Measurements from ENCODE around the gene TXNL1. TPM values are rescaled to one million over a fixed set of nuclear protein-coding genes. Genes with fewer than 3 reads are reported as not detected.

Gene TXNL1
- total RNA-seq, 5 donors from 2014 or later (not counting 1 experiment from before 2014, with no cell fraction given), result 33.6 to 40.2 (median 35.7) TPM

- ChIA-PET CTCF (no interaction called here), POLR2A (no interaction called here)
- H3K9me3 ChIP-seq, result no peaks in the 10 kb centered on the region
- ATAC-seq (replicated peaks in 1 of 4) (no peak), DNase-seq (no peak)
- no peaks in the 10 kb centered on the region for H3K36me3 ChIP-seq (ENCODE audit: control insufficient read depth in 2 of 2, extremely low read depth in 1 of 2, insufficient read depth in 1 of 2, low read length in 1 of 2)
- Mint-ChIP-seq H3K36me3 (no peaks in the 10 kb centered on the region), H3K27ac (no peak overlapping the region), H3K9me3 (no peaks in the 10 kb centered on the region), H3K27me3 (peaks cover 4 to 9% of the 10 kb centered on the region in 2 donors), H3K4me1 (no peaks in the 10 kb centered on the region), H3K4me3 (no peak overlapping the region)
- no peak overlapping the region for H3K4me3 ChIP-seq (ENCODE audit: control insufficient read depth in 1 of 2, extremely low read depth in 1 of 2, low read length in 1 of 2)
- H3K27ac ChIP-seq (ENCODE audit: low read length), result no peak overlapping the region
- no peaks in the 10 kb centered on the region for H3K4me1 ChIP-seq (ENCODE audit: control insufficient read depth in 1 of 2, extremely low read depth in 1 of 2, insufficient read depth in 2 of 2, low read length in 2 of 2)
- peaks cover 0 to under 1% of the 10 kb centered on the region in 2 experiments for H3K27me3 ChIP-seq (replicated peaks in 1 of 2; ENCODE audit: control insufficient read depth in 2 of 2, extremely low read depth in 1 of 2, insufficient read depth in 2 of 2, low read length in 1 of 2)
- WGBS (ENCODE audit: insufficient coverage), result no CpG with 5 or more reads among the region's 2 CpGs
Observed at GRCh38 chr18:56560992-56561391, 77.4 kb downstream of the TXNL1 start.

DNA sequence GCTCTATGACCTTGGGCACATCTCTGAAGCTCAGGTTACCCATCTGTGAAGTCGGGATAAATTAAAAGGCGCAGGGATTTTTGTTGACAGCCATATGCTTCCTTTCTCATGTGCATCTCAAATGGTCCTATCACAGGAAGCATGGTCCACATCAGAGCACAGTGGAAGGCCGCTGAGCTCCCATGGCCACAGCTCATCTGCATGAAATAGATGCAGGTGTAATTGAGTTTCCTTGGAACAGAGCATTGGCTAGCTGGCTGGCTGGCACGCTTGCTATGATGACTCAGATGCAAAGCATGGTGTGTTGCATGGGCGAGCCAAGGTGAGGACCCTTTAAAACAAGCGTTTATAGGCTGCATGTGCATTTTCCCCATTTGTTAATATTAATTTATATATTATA, 79.3 kb downstream of the TXNL1 start:
- H3K36me3 ChIP-seq (ENCODE audit: control insufficient read depth in 2 of 2, extremely low read depth in 1 of 2, insufficient read depth in 1 of 2, low read length in 1 of 2), result no peaks in the 10 kb centered on the region
- Mint-ChIP-seq H3K27me3 (peaks cover 10 to 11% of the 10 kb centered on the region in 2 donors), H3K9me3 (no peaks in the 10 kb centered on the region), H3K4me3 (no peak overlapping the region), H3K36me3 (no peaks in the 10 kb centered on the region), H3K4me1 (no peaks in the 10 kb centered on the region), H3K27ac (no peak overlapping the region)
- H3K27me3 ChIP-seq (replicated peaks in 1 of 2; ENCODE audit: control insufficient read depth in 2 of 2, extremely low read depth in 1 of 2, insufficient read depth in 2 of 2, low read length in 1 of 2), result peaks cover 0 to 7% of the 10 kb centered on the region in 2 experiments
- no peak overlapping the region for H3K4me3 ChIP-seq (ENCODE audit: control insufficient read depth in 1 of 2, extremely low read depth in 1 of 2, low read length in 1 of 2)
- DNase-seq (no peak), ATAC-seq (replicated peaks in 1 of 4) (no peak)
- POLR2A ChIA-PET, result no interaction called here
- no peaks in the 10 kb centered on the region for H3K9me3 ChIP-seq
- H3K27ac ChIP-seq (ENCODE audit: low read length), result no peak overlapping the region
- WGBS (ENCODE audit: insufficient coverage), result 78% methylated on average over 3 of the region's 6 CpGs
- no peaks in the 10 kb centered on the region for H3K4me1 ChIP-seq (ENCODE audit: control insufficient read depth in 1 of 2, extremely low read depth in 1 of 2, insufficient read depth in 2 of 2, low read length in 2 of 2)
- CTCF ChIA-PET, result no interaction called here

DNA sequence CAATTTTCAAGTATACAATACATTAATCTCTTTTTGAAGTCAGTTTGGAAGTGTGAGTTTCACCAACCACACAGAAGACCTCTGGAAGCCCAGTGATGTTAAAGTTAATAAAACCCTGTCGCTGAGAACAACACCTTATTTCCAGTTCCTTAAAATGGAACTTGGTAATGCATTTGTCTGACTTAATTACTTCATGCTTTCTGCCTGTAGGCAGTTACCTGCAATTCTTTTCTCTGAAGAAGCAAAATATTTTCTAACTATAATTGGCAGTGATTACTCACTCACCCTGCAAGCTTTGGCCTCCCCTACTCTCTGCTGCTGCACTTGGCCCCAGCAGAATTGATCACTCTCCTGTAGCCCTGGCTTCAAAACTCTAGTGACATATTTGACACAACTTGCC, 81.5 kb downstream of the TXNL1 start:
- Histone ChIP-seq H3K4me3 (ENCODE audit: control insufficient read depth in 1 of 2, extremely low read depth in 1 of 2, low read length in 1 of 2) (no peak overlapping the region), H3K27ac (ENCODE audit: low read length) (no peak overlapping the region), H3K9me3 (no peaks in the 10 kb centered on the region), H3K36me3 (ENCODE audit: control insufficient read depth in 2 of 2, extremely low read depth in 1 of 2, insufficient read depth in 1 of 2, low read length in 1 of 2) (no peaks in the 10 kb centered on the region), H3K27me3 (replicated peaks in 1 of 2; ENCODE audit: control insufficient read depth in 2 of 2, extremely low read depth in 1 of 2, insufficient read depth in 2 of 2, low read length in 1 of 2) (peaks cover 0 to 7% of the 10 kb centered on the region in 2 experiments), H3K4me1 (ENCODE audit: control insufficient read depth in 1 of 2, extremely low read depth in 1 of 2, insufficient read depth in 2 of 2, low read length in 2 of 2) (no peaks in the 10 kb centered on the region)
- ATAC-seq (replicated peaks in 1 of 4) (no peak), DNase-seq (no peak)
- CTCF ChIA-PET, result no interaction called here
- no peaks in the 10 kb centered on the region for H3K4me1 Mint-ChIP-seq
- no peaks in the 10 kb centered on the region for H3K36me3 Mint-ChIP-seq
- no peak overlapping the region for H3K27ac Mint-ChIP-seq
- no CpG with 5 or more reads among the region's 1 CpG for WGBS (ENCODE audit: insufficient coverage)
- POLR2A ChIA-PET, result no interaction called here
- peaks cover 10 to 11% of the 10 kb centered on the region in 2 donors for H3K27me3 Mint-ChIP-seq
- H3K4me3 Mint-ChIP-seq, result no peak overlapping the region
- no peaks in the 10 kb centered on the region for H3K9me3 Mint-ChIP-seq

GRCh38 chr18:56550121-56550520, 88.3 kb downstream of the TXNL1 start:
- H3K36me3 Mint-ChIP-seq, result no peaks in the 10 kb centered on the region

More at GRCh38 chr18:56550121-56550520, 88.3 kb downstream of the TXNL1 start:
- DNase-seq (no peak), ATAC-seq (replicated peaks in 1 of 4) (no peak)
- Histone ChIP-seq H3K27ac (ENCODE audit: low read length) (no peak overlapping the region), H3K9me3 (no peaks in the 10 kb centered on the region), H3K27me3 (replicated peaks in 1 of 2; ENCODE audit: control insufficient read depth in 2 of 2, extremely low read depth in 1 of 2, insufficient read depth in 2 of 2, low read length in 1 of 2) (peaks cover 0 to 4% of the 10 kb centered on the region in 2 experiments), H3K4me1 (ENCODE audit: control insufficient read depth in 1 of 2, extremely low read depth in 1 of 2, insufficient read depth in 2 of 2, low read length in 2 of 2) (no peaks in the 10 kb centered on the region), H3K36me3 (ENCODE audit: control insufficient read depth in 2 of 2, extremely low read depth in 1 of 2, insufficient read depth in 1 of 2, low read length in 1 of 2) (no peaks in the 10 kb centered on the region), H3K4me3 (ENCODE audit: control insufficient read depth in 1 of 2, extremely low read depth in 1 of 2, low read length in 1 of 2) (no peak overlapping the region)
- Mint-ChIP-seq H3K9me3 (peaks cover 0 to 4% (median 2%) of the 10 kb centered on the region in 3 donors), H3K27me3 (peaks cover 1 to 4% of the 10 kb centered on the region in 2 donors), H3K4me1 (no peaks in the 10 kb centered on the region), H3K27ac (no peak overlapping the region), H3K4me3 (no peak overlapping the region)
- WGBS (ENCODE audit: insufficient coverage), result no CpG with 5 or more reads among the region's 4 CpGs
- ChIA-PET POLR2A (no interaction called here), CTCF (no interaction called here)

Other genes starting within 250 kb of the TXNL1 start
- gene WDR7, start 12.8 kb upstream of the TXNL1 start, total RNA-seq, result 10 to 100 TPM; 35.9 to 65.6 (median 41.5) TPM